Measurements from ENCODE around the gene NRG2.

The NRG2 gene

GRCh38 chr5:139852696-139853095 is 190.4 kb downstream of the NRG2 start:
- no peak for DNase-seq

GRCh38 chr5:139851558-139851957 is 191.5 kb downstream of the NRG2 start:
- DNase-seq: no peak

- no peak for DNase-seq
Measured at GRCh38 chr5:139850423-139851016, 192.6 kb downstream of the NRG2 start.

- no peak for DNase-seq
Measured at GRCh38 chr5:139849942-139850341, 193.2 kb downstream of the NRG2 start.

- no peak for DNase-seq
Measured at GRCh38 chr5:139849501-139849900, 193.6 kb downstream of the NRG2 start.

GRCh38 chr5:139848508-139849100 is 194.5 kb downstream of the NRG2 start:
- no peak for DNase-seq

GRCh38 chr5:139847790-139848507 is 195.2 kb downstream of the NRG2 start:
- no peak for DNase-seq

GRCh38 chr5:139847091-139847490 is 196.0 kb downstream of the NRG2 start:
- DNase-seq: no peak

GRCh38 chr5:139845846-139846681 is 197.0 kb downstream of the NRG2 start:
- DNase-seq: no peak

- DNase-seq: no peak
Measured at GRCh38 chr5:139844472-139845145, 198.5 kb downstream of the NRG2 start.

GRCh38 chr5:139843991-139844390 is 199.1 kb downstream of the NRG2 start:
- DNase-seq: no peak

- no peak for DNase-seq
Measured at GRCh38 chr5:139842321-139842720, 200.8 kb downstream of the NRG2 start.

GRCh38 chr5:139841549-139841948 is 201.6 kb downstream of the NRG2 start:
- no peak for DNase-seq

GRCh38 chr5:139839918-139840317 is 203.2 kb downstream of the NRG2 start:
- no peak for DNase-seq

- no peak for DNase-seq
Measured at GRCh38 chr5:139839232-139839815, 203.8 kb downstream of the NRG2 start.

GRCh38 chr5:139838381-139839197 is 204.5 kb downstream of the NRG2 start:
- DNase-seq: no peak

- no peak for DNase-seq
Measured at GRCh38 chr5:139837711-139838380, 205.3 kb downstream of the NRG2 start.

- no peak for DNase-seq
Measured at GRCh38 chr5:139836469-139837208, 206.5 kb downstream of the NRG2 start.

- no peak for DNase-seq
Measured at GRCh38 chr5:139835656-139836055, 207.4 kb downstream of the NRG2 start.

- DNase-seq: no peak
Measured at GRCh38 chr5:139833525-139833924, 209.6 kb downstream of the NRG2 start.

All from NCI-H774 (cell line).